ENCODE measurements around the gene TOR4A.
A peak's percentile ranks its signal among the peaks of the same experiment; 100 is the strongest.
"Not testable (repeated sequence)": the region's sequence is repeated elsewhere in the genome, so short reads cannot be mapped to it uniquely, and the experiment has no call there.

The TOR4A gene

DNA sequence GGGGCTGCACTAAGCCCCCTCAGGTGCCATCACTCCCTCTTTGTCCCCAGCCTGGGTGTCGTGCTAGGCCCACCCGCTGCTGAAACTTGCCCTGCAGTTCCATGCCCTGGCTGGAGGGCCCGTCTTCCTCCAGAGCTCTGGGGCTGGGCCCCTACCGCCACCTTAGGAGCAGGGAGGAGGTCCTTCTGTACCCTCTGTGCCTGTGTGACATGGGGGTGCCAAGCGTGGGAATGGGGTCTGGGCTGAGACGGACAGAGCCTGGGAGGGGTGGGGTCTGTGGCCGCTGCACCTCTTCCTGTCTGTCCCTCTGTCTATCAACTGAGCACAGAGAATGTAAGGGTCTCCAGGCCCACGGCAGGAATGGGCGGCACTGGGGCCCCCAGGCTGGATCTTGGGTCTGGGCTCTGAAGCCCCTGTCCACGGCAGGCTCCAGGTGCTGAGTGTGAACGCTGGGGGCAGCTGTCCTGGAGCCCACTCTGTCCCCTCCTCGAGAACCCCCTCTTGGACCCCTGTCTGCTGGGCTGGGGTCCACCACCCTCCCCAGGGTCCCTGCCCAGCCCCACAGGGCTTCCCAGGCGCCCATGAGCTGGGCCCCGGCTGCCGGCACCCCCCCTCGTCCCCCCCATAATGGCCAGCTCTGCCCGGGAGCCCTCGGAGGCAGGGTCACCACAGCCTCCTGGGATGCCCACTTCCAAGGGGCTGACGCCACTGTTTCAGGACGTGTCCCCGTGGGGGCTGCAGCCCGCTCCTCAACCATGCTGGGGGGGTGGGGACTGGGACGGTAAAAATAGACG is 40.4 kb downstream of the TOR4A start:
- DNase-seq (ENCODE audit: low spot score), result no peak

DNA sequence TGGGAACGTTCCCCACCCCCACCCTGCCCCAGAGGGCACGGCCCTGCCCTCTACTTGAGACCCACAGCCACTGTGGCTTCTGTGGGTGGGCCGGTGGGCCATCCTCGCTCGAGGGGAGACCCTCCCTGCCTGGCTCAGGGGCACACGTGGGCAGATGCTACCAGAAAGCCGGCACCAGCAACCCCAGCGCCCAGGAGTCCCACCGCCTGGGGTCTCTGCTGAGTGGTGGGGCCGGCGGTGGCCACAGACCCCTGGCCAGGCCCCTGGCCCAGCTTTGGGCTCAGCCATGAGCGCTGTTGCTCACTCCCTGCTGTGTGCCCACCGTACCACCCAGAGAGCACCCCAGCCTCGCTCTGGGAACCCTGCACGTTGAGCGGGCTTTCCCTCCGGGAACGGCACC is 41.1 kb downstream of the TOR4A start:
- no peak for DNase-seq (ENCODE audit: low spot score)

DNA sequence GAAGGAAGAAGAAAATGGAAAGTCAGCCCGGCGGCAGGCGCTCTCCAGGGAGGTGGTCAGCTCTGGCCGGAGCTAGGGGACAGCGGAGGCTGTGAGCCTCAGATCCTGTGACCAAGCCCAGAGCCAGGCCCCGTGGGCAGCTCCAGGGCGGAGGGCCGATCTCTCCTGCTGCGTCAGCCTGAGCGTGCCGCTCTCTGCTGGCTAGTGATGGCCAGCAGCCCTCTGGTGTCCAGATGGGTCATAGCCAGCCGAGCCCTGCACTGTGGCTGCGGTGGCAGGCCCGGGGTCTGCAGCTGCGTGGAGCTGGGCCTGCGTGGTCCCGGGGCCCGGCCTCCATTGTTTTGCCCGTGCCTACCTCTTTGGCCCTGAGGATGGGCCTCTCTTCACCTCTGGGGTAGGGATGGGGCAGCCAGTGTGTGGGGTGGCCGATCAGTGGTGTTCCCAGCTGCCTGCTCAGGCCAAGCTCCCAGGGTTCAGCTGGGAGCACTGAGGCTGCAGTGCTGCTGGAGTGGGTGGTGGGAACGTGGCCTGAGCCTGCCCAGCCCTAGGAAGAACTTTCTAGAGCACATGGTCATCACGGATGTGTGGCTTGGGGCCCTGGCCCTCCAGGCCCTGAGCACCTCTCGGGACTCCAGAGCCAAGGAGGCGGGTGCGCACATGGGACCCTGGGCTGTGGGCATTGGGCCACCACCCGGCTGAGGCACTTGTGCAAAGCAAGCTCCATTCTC is 41.6 kb downstream of the TOR4A start:
- DNase-seq (ENCODE audit: low spot score), result peak; percentile 62

DNA sequence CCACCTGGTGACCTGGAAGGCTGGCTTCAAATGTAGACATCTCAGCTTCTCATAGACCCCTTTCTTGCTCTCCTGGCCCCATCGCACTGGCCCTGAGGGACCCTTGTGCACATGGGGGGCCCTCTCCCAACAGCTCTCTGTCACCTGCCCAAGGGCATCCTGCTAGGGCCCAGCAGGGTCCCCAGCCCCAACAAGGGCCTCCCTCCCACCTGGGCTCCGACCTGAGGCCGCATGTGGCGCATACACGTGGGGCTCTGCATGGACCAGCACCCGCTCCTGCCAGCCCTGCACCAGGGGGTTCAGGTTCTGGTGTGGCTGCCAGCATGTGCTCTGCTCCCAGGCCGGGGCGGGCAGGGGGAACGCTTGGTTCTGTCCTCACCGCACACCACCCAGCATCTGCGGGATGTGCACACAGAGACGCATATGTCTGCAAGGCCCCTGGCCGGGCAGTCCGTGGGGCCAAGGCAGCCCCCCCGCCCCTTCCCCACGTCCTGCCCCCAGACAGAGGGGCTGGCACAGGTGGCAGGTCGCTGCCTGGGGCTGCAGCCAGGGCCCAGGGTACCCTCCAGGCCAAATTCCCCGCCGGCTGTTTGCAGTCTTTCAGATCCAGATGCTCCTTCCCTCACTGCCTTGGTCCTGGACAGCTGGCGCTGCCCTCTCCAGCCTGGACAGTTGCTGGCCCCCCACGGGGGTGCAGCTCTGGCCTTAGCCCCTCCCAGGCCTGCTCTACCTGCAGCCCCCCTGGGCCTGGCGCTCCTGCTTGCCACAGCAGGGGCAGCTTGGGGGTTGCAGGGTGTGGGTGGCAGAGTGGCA is 42.4 kb downstream of the TOR4A start:
- no peak for DNase-seq (ENCODE audit: low spot score)

DNA sequence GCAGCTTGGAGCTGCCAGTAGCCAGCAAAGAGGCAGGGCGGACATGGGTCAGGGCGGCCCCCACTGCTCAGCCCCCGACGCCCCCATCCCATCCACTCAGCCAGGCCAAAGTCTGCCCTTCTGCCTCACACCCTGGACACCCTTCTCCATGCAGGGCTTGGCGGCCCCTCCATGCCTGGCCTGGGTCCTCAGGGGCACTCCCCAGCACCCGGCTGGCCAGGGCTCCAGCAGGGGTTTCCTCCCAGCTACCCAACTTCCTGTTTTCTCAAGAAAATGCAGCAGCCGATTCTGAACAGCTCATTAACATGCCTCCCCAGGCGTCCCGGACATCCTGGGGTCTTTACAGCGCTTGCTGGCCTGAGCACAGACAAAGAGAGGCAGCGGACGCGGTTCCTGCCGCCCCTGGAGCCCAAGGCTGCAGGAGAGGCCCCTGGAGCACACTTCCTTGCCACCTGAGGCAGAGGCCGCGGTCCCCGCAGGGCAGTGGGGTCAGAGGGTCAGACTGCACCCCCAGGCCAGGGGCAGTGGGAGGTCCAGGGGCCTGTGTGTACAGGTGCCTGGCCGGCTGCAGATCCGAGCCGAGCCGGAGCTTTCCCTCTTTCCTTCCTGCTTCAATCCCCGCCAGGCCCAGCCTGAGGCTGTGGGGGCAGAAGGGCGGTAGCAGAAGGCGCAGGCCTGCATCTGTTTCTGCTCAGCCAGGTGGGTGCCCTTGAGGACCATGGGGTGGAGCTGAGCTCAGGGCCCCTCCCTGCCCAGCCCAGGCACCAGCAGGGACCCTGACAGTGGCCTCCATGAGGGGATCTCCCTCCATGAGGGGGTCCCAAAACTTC is 43.2 kb downstream of the TOR4A start:
- DNase-seq (ENCODE audit: low spot score), result peak; percentile 1

DNA sequence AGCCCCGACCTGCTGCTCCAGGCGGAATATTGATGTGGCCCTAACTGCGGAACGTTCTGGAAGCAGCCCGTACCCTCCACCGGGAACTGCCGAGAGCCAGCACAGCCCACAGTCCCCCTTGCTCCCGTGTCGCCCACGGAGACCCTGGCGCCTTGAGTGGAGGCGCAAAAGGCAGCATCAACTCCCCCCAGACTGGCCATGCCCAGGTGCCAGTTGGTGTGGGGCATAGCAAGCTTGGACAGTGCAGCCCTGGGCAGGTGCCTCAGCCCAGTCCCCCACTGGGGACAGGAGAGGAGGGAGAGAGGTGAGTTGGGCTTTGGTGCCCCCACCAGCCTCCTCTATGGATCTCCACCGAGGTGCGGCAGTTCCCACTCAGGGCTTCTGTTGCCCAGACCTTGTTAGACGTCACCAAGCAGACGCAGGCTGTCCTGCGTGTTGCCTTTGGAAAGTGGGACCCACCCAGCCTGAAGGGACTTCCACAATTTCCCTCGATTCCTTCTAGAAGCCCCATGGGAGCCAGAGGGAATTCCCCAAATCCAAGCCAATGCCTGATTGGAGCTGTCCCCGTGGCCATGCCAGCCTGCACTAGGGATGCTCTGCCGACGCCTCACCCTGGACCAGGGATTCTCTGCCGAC is 44.3 kb downstream of the TOR4A start:
- no peak for DNase-seq (ENCODE audit: low spot score)

DNA sequence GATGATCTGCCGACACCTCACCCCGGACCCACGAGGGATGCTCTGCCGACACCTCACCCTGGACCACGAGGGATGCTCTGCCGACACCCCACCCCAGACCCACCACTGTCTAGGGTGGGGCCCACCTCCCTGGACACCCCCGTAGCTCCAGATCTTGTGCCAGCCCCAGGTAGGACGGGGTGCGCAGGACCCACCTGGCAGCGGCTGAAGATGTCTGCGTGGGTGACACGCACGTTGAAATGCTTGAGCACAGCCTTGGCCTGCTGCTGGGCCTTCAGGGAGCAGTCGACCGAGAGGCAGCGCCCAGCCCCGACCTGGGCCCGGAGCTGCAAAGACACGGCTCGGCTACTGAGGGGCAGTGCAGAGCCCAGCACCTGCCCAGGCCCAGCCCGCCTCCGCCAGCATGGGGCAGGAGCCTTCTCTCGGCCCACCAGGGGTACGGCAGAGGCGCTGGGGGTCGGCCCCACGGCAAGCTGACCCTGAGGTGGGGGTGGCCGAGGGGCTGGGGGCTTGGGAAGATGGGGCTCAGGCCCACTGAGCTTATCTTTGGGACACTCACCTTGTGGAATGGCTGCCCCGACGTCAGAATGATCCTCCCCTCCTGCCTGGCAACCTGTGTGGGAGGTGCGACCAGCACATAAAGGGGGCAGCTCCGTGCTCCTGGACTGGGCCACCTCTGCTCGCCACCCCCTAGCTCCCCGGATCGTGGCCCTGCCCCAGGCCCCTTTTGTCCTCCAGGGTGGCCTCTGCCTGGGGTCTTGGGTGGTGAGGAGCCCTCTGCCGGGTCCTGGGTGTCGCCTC is 46.2 kb downstream of the TOR4A start:
- no peak for DNase-seq (ENCODE audit: low spot score)

DNA sequence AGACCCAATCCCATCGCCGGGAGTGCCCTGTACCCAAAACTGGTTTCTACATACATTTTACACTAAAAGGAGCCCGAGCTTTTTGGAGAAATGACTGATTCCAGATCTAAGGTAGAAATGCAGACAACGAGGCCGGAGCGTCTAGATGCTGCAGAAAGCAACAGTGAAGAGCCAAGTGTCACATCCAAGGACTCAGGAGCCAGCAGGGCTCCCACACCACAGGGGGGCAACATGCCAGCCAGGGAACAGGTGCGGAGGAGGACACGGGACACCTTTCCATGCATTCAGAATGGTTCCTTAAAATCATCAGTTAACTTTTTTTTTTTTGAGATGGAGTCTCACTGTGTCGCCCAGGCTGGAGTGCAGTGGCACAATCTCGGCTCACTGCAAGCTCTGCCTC is 47.6 kb downstream of the TOR4A start:
- DNase-seq (ENCODE audit: low spot score), result no peak

DNA sequence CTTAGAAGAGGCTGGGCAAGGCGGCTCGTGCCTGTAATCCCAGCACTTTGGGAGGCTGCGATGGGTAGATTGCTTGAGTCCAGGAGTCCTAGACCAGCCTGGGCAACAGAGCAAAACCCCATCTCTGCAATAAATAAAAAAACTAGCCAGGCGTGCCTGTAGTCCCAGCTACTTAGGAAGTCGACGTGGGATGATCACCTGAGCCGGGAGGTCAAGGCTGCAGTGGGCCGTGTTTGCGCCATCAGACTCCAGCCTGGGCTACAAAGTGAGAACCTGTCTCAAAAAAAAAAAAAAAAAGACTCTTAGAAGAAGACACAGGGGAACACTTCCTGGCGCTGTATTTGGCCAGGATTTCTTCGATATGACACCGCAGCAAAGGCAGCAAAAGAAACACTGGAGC is 48.3 kb downstream of the TOR4A start:
- DNase-seq (ENCODE audit: low spot score), result no peak

DNA sequence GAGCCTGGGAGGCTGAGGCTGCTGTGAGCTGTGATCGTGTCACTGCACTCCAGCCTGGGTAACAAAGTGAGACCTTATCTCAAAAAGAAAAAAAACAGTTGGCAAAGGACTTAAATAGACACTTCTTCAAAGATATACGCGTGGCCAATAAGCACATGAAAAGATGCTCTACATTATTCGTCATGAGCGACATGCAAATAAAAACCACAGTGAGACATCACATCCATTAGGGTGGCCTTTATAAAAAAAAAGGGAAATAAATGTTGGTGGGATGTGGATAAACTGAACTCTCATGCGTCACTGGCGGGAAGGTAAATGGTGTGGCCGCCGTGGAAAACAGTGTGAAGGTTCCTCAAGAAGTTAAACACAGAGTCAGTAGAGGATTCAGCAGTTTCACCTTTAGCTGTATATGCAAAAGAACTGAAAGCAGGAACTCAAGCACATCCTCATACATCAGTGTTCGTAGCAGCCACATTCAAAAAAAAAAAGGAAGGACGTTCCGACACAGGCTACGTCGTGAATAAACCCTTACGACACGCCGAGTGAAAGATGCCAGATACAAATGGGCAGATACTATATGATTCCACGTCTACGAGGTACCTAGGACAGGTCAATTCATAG is 49.0 kb downstream of the TOR4A start:
- DNase-seq (ENCODE audit: low spot score), result no peak

DNA sequence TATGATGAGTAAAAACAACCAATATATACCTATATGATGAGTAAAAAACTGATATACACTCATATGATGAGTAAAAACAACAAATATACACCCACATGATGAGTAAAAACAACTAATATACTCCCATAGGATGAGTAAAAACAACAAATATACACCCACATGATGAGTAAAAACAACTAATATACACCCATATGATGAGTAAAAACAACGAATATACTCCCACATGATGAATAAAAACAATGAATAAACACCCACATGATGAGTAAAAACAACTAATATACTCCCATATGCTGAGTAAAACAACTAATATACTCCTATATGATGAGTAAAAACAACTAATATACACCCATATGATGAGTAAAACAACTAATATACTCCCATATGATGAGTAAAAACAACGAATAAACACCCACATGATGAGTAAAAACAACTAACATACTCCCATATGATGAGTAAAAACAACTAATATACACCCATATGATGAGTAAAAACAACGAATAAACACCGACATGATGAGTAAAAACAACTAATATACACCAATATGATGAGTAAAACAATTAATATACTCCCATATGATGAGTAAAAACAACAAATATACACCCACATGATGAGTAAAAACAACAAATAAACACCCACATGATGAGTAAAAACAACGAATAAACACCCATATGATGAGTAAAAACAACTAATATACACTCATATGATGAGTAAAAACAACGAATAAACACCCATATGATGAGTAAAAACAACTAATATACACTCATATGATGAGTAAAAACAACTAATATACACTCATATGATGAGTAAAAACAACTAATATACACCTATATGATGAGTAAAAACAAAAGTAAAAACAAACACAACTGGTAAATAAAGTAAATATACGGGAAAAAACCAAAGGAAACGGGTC is 50.4 kb downstream of the TOR4A start:
- DNase-seq (ENCODE audit: low spot score), result not testable (repeated sequence)

DNA sequence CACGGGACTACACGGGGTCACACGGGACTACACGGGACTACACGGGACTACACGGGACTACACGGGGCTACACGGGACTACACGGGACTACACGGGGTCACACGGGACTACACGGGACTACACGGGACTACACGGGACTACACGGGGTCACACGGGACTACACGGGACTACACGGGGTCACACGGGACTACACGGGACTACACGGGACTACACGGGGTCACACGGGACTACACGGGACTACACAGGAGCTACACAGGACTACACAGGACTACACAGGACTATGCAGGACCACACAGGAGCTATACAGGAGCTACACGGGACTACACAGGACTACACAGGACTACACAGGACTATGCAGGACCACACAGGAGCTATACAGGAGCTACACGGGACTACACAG is 52.1 kb downstream of the TOR4A start:
- not testable (repeated sequence) for DNase-seq (ENCODE audit: low spot score)

DNA sequence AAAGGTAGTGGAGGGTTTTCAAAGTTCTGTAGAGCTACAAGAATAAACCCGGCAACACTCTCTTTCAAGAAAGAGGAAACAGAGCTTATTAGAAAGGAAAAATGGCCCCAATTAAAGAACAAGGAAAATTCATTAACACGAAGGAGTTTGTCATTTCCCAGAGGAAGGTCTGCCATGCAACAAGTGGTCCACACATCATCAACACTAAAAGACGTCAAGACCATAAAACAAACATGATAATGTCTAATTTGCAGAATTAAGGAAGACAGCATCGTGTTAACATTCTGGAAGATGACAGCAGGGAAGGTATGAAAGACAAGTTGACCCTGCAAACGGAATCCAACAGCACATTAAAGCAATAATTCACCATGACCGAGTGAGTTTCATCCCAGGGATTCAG is 53.2 kb downstream of the TOR4A start:
- no peak for DNase-seq (ENCODE audit: low spot score)

DNA sequence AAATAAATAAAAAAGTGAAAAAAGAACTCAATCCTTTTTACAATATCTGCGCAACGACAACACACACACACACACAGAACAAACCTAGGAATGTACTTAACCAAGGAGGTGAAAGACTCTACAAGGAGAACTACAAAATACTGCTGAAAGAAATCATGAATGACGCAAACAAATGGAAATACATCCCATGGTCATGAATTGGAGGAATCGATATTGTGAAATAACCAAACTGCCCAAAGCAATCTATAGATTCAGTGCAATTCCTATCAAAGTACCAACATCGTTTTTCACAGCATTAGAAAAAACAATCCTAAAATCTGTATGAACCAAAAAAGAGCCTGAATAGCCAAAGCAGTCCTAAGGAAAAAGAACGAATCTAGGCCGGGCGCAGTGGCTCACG is 54.4 kb downstream of the TOR4A start:
- no peak for DNase-seq (ENCODE audit: low spot score)

Data from Ammon's horn (tissue), 1 donor.